B cell (primary cell): Measurements from ENCODE around the gene SYTL5. TPM values are rescaled to one million over a fixed set of nuclear protein-coding genes. Genes with fewer than 3 reads are reported as not detected.
"Not testable (repeated sequence)": the region's sequence is repeated elsewhere in the genome, so short reads cannot be mapped to it uniquely, and the experiment has no call there.

Experiments used
- ATAC-seq: fragments of 200-7000 bp; cut with Tn5 transposase; one replicate; pipeline ENCODE4 v1.10.0; 2021; ENCODE audit warnings: low read depth, mild to moderate bottlenecking, moderate number of reproducible peaks, moderate library complexity
- CTCF ChIA-PET: fragments of 350-600 bp; sonication (Branson Sonifier 250); formaldehyde crosslinking; loops from one replicate; lab custom pipeline; 2021; ENCODE audit warnings: antibody characterized with exemption, inconsistent platforms; lab: Charles Lee
- POLR2A ChIA-PET: fragments of 350-600 bp; sonication (Branson Sonifier 250); formaldehyde crosslinking; loops from one replicate; lab custom pipeline; 2021; ENCODE audit warnings: antibody characterized with exemption; lab: Charles Lee
- DNase-seq: peaks from one replicate; pipeline ENCODE4 v3.0.0; 2013
- H2AFZ ChIP-seq: 2 replicates; pipeline ENCODE4 v1.6.1; 2012; ENCODE audit warnings: mild to moderate bottlenecking, low read depth, low read length; ENCODE audit not compliant: insufficient read depth, poor library complexity, severe bottlenecking
- H3K27ac ChIP-seq, 2 donors: 1 replicate in 1 of 2; 2 replicates in 1 of 2; pipeline ENCODE4 v1.5.1; 2012 to 2013; ENCODE audit warnings: low read length in 2 of 2, mild to moderate bottlenecking in 2 of 2, moderate library complexity in 1 of 2
- H3K27me3 ChIP-seq, 4 experiments: fragments of 200-600 bp in 1 of 4; sonication (generic) in 1 of 4; replicated peaks in 1 of 4; 1 replicate in 2 of 4; 2 replicates in 2 of 4; pipeline versions ENCODE4 v1.6.1 to v1.7.0; 2013 to 2016; ENCODE audit warnings: low read length in 3 of 4, mild to moderate bottlenecking in 2 of 4, mixed read lengths in 1 of 4, moderate library complexity in 1 of 4; ENCODE audit not compliant: insufficient read depth in 4 of 4, control insufficient read depth in 3 of 4; ENCODE audit errors: control extremely low read depth in 1 of 4
- H3K36me3 ChIP-seq, 2 experiments: replicated peaks in 1 of 2; 1 replicate in 1 of 2; 2 replicates in 1 of 2; pipeline versions ENCODE4 v1.6.1 to v1.7.1; 2013; ENCODE audit warnings: low read length in 1 of 2; ENCODE audit not compliant: insufficient read depth in 2 of 2, control insufficient read depth in 1 of 2; ENCODE audit errors: control extremely low read depth in 1 of 2, extremely low read depth in 1 of 2
- H3K4me1 ChIP-seq, 2 donors: fragments of 200-600 bp in 1 of 2; sonication (generic) in 1 of 2; 1 replicate in 1 of 2; 2 replicates in 1 of 2; pipeline versions ENCODE4 v1.5.1 to v1.6.1; 2013 to 2017; ENCODE audit warnings: low read length in 2 of 2; ENCODE audit not compliant: control insufficient read depth in 2 of 2, insufficient read depth in 2 of 2
- H3K4me2 ChIP-seq: replicated peaks from 2 replicates; pipeline ENCODE3; 2012; ENCODE audit warnings: mild to moderate bottlenecking, low read depth, low read length; ENCODE audit not compliant: poor library complexity, severe bottlenecking
- H3K4me3 ChIP-seq, 5 experiments: fragments of 200-600 bp in 1 of 5; sonication (generic) in 1 of 5; 1 replicate in 3 of 5; 2 replicates in 2 of 5; pipeline versions ENCODE4 v1.5.1 to v1.7.0; 2011 to 2016; ENCODE audit warnings: low read length in 4 of 5, mild to moderate bottlenecking in 4 of 5, low read depth in 2 of 5, control low read depth in 1 of 5, moderate library complexity in 1 of 5; ENCODE audit not compliant: insufficient read depth in 1 of 5; ENCODE audit errors: control extremely low read depth in 1 of 5, extremely low read depth in 1 of 5
- H3K79me2 ChIP-seq: fragments of 200-600 bp; sonication (generic); one replicate; pipeline ENCODE4 v1.6.0; 2016; ENCODE audit warnings: low read length; ENCODE audit not compliant: control insufficient read depth, insufficient read depth
- H3K9ac ChIP-seq: fragments of 200-600 bp; sonication (generic); 2 replicates; pipeline ENCODE4 v1.6.1; 2017; ENCODE audit warnings: mild to moderate bottlenecking, low read length, moderate library complexity
- H3K9me3 ChIP-seq, 3 donors: one replicate each; pipeline versions ENCODE4 v1.6.1 to v1.7.1; 2013; ENCODE audit warnings: low read length in 2 of 3; ENCODE audit not compliant: control insufficient read depth in 2 of 3, insufficient read depth in 1 of 3; ENCODE audit errors: control extremely low read depth in 1 of 3
- H4K20me1 ChIP-seq: 2 replicates; pipeline ENCODE4 v1.6.0; 2012; ENCODE audit warnings: mild to moderate bottlenecking, low read length; ENCODE audit not compliant: insufficient read depth, control insufficient read depth, poor library complexity, severe bottlenecking
- H3K27ac Mint-ChIP-seq: one replicate; pipeline ENCODE4 v1.8.0; 2021; ENCODE audit warnings: mixed read lengths
- H3K27me3 Mint-ChIP-seq: one replicate; pipeline ENCODE4 v1.8.0; 2021; ENCODE audit warnings: mixed read lengths
- H3K4me1 Mint-ChIP-seq: one replicate; pipeline ENCODE4 v1.8.0; 2021; ENCODE audit warnings: mixed read lengths
- H3K4me3 Mint-ChIP-seq: one replicate; pipeline ENCODE4 v1.8.0; 2021; ENCODE audit warnings: mixed read lengths
- H3K9me3 Mint-ChIP-seq: one replicate; pipeline ENCODE4 v1.8.0; 2022; ENCODE audit warnings: mixed read lengths; ENCODE audit not compliant: insufficient read depth
- CTCF ChIP-seq: fragments of 200-600 bp; IDR thresholded peaks from one replicate; pipeline ENCODE4 v1.8.0; 2022; ENCODE audit warnings: antibody characterized with exemption, mild to moderate bottlenecking
- EZH2 ChIP-seq: IDR thresholded peaks from 2 replicates; pipeline ENCODE4 v1.6.1; 2012; ENCODE audit warnings: borderline replicate concordance, low read depth, mild to moderate bottlenecking, moderate library complexity, low read length; ENCODE audit not compliant: insufficient read depth, poor library complexity, severe bottlenecking
- WGBS: methylation state at CpG from one replicate; pipeline ENCODE4 v1.1.5; 2013; ENCODE audit warnings: missing lambda C conversion rate; ENCODE audit not compliant: insufficient coverage; 5-methylcytosine and 5-hydroxymethylcytosine counted together
- intact Hi-C: fragments of 100-400 bp; cut with micrococcal nuclease; formaldehyde crosslinking; loops from one replicate; pipeline ENCODE4 v1.10.0; 2022
- polyA plus RNA-seq: library from polyadenylated mRNA; depleted of rRNA; stranded (reverse); fragments of >200 nt; gene quantifications from 2 replicates; pipeline ENCODE4 v1.2.3, GENCODE V29; 2012
- total RNA-seq, 2 donors: library from RNA; stranded (reverse); fragments of 120-200 nt in 1 of 2; gene quantifications; 1 replicate in 1 of 2; 2 replicates in 1 of 2; pipeline versions ENCODE4 v1.2.3 to v1.2.4, GENCODE V29; 2013 to 2022

Gene SYTL5
- total and polyA plus RNA-seq, 2 donors (not counting 1 experiment from before 2014, with no cell fraction given), result 0.01 TPM; not detected in 1

DNA sequence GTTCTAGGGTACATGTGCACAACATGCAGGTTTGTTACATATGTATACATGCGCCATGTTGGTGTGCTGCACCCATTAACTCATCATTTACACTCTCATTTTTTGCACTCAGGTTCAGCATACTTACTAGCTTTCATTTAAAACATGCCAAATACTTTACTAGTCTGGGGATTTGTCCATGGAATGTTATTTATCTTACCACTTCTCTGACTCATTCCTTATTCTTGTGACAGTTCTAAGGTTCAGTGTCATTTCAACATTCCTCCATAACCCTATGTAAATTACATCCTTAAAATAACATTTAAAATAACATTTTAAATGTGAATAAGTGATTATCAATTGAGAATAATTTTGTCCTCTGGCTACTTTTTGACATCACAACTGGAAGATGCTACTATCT lies 19.5 kb upstream of the SYTL5 start:
- Mint-ChIP-seq H3K9me3 (no peaks in the 10 kb centered on the region), H3K27ac (no peak overlapping the region), H3K27me3 (no peaks in the 10 kb centered on the region), H3K4me3 (no peak overlapping the region), H3K4me1 (no peaks in the 10 kb centered on the region)
- DNase-seq (no peak), ATAC-seq (no peak)
- H3K9me3 ChIP-seq, result no peaks in the 10 kb centered on the region
- H4K20me1 ChIP-seq, result no peaks in the 10 kb centered on the region
- intact Hi-C loops, result no loop called here
- CTCF ChIA-PET, result no interaction called here
- H2AFZ ChIP-seq, result no peak overlapping the region
- TF ChIP-seq CTCF (no peak), EZH2 (no peak)
- WGBS, result no CpG with 5 or more reads among the region's 1 CpG
- no peaks in the 10 kb centered on the region for H3K4me1 ChIP-seq
- H3K4me2 ChIP-seq, result no peak overlapping the region
- H3K27me3 ChIP-seq, result peaks cover 0 to 4% (median 0%) of the 10 kb centered on the region in 4 experiments
- H3K36me3 ChIP-seq, result no peaks in the 10 kb centered on the region
- no peaks in the 10 kb centered on the region for H3K79me2 ChIP-seq
- H3K9ac ChIP-seq, result no peak overlapping the region
- POLR2A ChIA-PET, result no interaction called here
- no peak overlapping the region for H3K27ac ChIP-seq
- H3K4me3 ChIP-seq, result no peak overlapping the region

DNA sequence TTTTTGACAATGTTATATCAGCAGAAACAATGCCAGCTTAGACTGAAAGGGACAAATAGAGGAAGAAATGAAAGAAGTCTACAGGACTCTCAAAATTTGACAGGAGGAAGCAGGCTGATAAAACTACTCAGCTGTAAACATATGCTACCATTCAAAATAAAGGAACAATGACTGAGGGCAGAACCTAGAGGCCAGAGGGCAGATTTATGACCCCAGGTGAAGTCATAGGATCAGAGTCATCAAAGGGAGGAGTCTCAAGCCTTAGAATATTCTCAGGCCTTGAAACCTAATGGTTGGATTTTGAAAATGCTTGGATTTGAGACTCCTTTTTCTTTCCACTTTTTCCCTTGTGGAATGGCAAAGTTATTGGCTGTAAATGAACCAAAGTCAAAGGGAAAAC lies 17.0 kb upstream of the SYTL5 start:
- POLR2A ChIA-PET, result no interaction called here

DNA sequence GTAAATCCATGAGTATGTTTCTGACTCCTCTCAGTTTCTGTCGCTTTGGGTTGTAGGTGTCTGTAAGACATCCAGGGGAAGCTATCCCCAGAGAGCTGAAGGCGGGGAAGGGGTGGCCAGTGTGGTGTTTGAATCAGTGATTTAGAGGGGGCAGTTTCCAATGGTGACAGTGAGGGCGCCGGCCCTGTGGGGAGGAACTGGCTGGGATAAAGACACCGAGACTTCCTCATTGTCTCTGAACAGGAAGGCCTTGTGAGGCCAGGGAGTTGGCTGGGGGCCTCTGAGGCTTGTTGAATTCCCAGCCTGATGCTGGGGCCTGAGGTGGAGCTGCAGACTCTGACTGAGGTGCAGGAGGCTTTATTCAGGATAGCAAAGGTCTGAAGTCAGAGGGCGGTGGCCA lies 15.1 kb upstream of the SYTL5 start:
- H3K4me3 Mint-ChIP-seq, H3K4me2 ChIP-seq, H3K27me3 ChIP-seq, H3K27ac Mint-ChIP-seq, H3K9ac ChIP-seq, CTCF ChIA-PET, ATAC-seq, H3K36me3 ChIP-seq, H3K79me2 ChIP-seq, H3K4me1 ChIP-seq, POLR2A ChIA-PET, H3K27ac ChIP-seq, H3K9me3 Mint-ChIP-seq, H4K20me1 ChIP-seq, H3K9me3 ChIP-seq, H2AFZ ChIP-seq, DNase-seq, intact Hi-C loops, H3K4me1 Mint-ChIP-seq, H3K4me3 ChIP-seq, H3K27me3 Mint-ChIP-seq: not testable (repeated sequence)
- WGBS, result 32% methylated on average over 4 of the region's 6 CpGs

More for the DNA sequence above, 17.0 kb upstream of the SYTL5 start:
- H3K36me3 ChIP-seq, result no peaks in the 10 kb centered on the region
- Mint-ChIP-seq H3K4me1 (peaks cover 2% of the 10 kb centered on the region), H3K9me3 (no peaks in the 10 kb centered on the region), H3K27me3 (no peaks in the 10 kb centered on the region), H3K27ac (no peak overlapping the region), H3K4me3 (no peak overlapping the region)
- TF ChIP-seq CTCF (no peak), EZH2 (no peak)
- no peaks in the 10 kb centered on the region for H3K4me1 ChIP-seq
- no peak for ATAC-seq
- H3K4me3 ChIP-seq, result no peak overlapping the region
- H3K27ac ChIP-seq, result no peak overlapping the region
- no peak overlapping the region for H3K4me2 ChIP-seq
- no peaks in the 10 kb centered on the region for H3K9me3 ChIP-seq
- CTCF ChIA-PET, result no interaction called here
- DNase-seq, result no peak
- H2AFZ ChIP-seq, result no peak overlapping the region
- intact Hi-C loops, result no loop called here
- peaks cover 0 to 4% (median 0%) of the 10 kb centered on the region in 4 experiments for H3K27me3 ChIP-seq
- no peak overlapping the region for H3K9ac ChIP-seq
- no peaks in the 10 kb centered on the region for H3K79me2 ChIP-seq
- H4K20me1 ChIP-seq, result no peaks in the 10 kb centered on the region
